HG02870 (cell line): ENCODE measurements around the gene SYTL1.
A peak's percentile ranks its signal among the peaks of the same experiment; 100 is the strongest.

Source experiments
- ATAC-seq: cut with Tn5 transposase; IDR thresholded peaks from one replicate; pipeline ENCODE4 v1.9.1; 2021; ENCODE audit warnings: mild to moderate bottlenecking, moderate library complexity; ENCODE audit not compliant: unreplicated experiment

SYTL1 gene

DNA sequence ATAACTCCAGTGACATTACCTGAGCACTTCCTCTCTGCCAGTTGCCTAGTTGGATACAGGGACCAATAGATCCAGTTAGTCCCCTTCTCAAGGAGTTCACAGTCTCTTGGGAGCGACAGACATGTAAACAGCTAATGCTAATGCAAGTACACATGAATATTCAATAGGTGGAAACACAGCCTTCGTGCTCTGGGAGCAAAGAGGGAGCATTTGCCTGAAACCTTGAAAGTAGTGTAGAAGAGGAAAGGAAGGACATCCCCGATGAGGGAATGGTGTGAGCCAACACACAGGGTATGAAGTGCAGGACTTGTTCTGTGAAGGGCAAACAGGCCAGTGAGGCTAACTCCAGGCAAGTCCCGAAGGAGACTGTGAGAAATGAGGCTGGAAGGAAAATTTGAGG is 23.7 kb upstream of the SYTL1 start:
- no peak for ATAC-seq

DNA sequence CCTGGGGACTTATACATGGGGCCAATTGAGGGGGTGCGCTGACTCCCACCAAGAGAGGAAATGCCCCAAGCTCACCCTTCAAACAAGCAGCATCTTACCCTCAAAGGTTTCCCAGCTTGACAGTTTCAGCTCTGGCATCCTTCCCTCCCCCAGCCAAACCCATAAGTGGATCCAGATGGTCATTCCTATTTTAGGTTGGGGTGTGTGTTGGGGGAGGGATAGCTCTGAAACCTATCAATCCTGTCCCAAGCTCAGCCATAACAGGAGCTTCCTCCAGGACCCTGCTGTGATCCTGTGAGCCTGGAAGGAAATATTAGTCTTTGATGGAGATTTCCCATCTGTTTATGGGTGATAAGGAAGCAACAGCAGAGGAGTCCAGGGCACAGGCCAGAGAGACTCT is 23.2 kb upstream of the SYTL1 start:
- no peak for ATAC-seq

DNA sequence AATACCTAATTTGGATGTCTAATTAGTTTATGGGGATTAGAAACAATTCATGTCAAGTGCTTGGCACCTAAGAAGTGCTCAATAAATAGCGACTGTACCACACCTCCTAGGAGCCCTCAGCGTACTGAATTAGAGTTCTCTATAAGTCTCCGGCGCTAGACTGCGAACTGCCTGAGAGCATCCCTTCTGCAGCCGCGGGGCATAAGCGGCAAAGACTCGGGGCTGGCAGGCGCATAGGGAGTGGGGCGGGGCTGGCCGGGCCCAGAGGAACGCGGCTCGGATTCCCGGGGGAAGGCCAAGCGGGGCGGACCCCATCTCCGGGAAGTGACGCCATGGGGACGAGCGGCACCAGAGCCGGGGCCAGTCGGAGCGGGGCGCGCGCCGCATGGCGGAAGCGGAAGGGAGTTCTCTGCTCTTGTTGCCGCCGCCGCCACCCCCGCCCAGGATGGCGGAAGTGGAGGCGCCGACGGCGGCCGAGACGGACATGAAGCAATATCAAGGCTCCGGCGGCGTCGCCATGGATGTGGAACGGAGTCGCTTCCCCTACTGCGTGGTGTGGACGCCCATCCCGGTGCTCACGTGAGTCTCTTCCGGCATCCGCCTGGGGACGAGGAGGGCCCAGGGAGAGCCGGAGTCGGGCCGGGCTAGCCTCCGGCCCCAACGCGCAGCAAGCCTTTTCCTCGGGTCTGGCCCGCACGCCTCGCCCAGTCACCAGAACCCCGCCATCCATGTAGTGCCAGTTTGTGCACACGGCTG is 19.8 kb upstream of the SYTL1 start, which contains the start of gene TMEM222:
Gene TMEM222, plus strand, starts transcription at position 351 of the 756 bp plus-strand sequence. Its CDS starts 35 bp downstream, at position 386.
- ATAC-seq: peak; percentile 94

DNA sequence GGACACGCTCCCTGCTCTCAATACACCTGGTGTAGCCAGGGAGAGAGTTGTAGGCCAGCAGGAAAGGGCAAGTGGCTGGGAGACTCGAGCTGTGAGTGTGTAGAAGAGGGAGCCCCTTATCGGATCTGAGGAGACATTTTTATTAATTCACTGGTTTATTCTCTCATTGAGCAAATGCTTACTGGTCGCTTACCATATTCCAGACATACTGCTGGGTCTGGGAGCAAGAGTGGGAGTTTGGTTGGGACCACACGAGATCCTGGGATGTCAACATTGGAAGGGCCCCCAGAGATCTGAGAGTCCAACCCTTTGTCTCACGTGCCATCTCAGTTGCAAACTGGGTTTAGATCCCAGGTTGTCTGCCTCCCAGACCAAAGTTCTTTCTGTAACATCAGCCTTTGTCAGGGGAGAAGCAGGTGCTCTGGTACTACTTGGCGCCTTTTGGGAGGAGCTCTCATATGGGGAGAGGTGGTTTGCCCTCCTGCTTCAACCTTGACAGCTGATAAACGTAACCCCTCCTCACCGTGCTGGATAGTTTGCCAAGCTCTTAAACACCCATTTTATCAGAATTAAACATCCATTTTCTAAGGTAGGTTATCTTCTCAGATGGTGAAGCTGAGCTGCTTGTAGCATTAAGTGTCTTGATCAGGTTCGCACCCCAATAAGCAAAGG is 19.1 kb upstream of the SYTL1 start:
- no peak for ATAC-seq

DNA sequence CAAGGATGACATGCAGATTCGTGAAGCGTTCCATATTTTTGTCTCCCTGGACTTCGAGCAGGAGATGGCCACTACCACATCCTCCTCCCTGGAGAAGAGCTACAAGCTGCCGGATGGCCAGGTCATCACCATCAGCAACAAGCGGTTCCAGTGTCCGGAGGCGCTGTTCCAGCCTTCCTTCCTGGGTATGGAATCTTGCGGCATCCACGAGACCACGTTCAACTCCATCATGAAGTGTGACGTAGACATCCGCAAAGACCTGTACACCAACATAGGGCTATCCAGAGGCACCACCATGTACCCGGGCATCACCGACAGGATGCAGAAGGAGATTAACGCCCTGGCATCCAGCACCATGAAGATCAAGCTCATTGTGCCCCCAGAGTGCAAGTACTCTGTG is 16.5 kb upstream of the SYTL1 start:
- no peak for ATAC-seq

DNA sequence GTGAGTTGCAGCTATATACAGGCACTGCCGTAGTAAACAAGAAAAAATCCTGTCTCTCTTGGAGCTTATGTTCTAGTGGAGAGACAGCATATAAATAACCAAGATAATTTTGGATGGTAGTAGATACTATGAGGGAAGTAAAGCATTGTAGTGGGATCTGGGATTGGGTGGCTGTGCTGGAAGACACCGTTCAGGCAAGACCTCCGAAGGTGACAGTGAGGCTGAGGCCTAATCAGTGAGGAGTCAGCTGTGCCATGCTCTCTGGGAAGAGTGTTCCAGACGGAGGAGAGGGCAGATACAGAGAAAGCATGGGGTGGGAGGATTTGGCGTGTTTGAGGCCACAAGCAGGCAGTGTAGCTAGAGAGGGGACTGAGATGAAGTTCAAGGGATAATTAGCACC is 13.9 kb upstream of the SYTL1 start:
- ATAC-seq: no peak

DNA sequence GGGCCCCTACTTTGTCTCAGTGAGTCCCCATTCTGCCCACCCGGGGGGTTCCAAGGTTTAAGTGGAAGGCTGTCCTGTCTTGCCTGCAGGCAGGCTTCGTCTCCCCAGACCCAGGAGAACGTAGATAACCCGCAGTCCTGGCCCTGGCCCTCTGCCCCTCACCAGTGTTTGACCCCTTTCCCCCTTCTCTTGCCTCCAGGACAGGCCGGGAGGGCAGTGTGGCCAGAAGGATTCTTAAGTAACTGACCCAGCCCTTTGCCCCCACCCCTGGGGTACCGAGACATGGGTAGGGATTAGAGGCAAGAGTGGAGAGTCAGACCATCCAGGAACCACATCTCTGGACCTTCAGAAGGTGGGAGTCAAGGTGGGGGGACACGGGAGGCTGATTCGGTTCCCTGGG is 11.0 kb upstream of the SYTL1 start:
- ATAC-seq: no peak

DNA sequence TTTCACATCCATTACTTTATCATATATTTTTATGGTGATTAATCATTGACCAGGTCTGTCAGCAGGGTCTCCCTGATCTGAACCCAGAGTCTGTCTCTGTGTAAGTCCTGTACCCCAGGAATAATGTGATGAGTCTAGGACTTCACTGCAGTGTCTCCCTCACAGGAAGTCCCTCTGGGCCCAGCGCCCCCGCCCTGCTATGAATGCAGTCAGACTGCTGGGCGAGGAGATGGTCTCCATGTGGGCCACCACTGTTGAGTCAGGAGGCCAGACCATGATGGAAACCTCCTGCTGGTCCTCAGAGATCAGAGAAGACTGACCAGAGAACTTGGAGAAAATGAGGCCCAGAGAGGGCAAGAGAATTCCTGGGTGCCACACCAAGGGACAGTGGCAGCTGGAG is 10.4 kb upstream of the SYTL1 start:
- no peak for ATAC-seq

DNA sequence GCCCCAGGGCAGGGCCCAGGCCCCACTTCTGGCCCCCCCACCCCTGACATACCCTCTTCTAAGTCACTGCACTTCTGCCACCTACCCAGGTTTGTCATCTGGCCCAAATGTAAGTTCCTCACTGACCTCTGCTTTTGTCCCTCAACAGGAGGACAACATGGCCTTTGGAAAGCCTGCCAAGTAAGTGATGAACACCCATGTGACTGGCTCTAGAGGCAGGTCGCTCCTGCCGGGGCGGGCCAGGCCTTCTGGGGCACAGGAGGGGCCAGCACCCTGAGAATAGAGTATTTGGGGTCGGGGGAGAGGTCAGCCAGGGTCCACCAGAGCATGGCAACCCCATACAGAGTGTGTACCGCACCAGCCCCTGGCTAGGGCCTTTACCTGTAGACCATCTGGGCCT is 9.9 kb upstream of the SYTL1 start:
- no peak for ATAC-seq

DNA sequence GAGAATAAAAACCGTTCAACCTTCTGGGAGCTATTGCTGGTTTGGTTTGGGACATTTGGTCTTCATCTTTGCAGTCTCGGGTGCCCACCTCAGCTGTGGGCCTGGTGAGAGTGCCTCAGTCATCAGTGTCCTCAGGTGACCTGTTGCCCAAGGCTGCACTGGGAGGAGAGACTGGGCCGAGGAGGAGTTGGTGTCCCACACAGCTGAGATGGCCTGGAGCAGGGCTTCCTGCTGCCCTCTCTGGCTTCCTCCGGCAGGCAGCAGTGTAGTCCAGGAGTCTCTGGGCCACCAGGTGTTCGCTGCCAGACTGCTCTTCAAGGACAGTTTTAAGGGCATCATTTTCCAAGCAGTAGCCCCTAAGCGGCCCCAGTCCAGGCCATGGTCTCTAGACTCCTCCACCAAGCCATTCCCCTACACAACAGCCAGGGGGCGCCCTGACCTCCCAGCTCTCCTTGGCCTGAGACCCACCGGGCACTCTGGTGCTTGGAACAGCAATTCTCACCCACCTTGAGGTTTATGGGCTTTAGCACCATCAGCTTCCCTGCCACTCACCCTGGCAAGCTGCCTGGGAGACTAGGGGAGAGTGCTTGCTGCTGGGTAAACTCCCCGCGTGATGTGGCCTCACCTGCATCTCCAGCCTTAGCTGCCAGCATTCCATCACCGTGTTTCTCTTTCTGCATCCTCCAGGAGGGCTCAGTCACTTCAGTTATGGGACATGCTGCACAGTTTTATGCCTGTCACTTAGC is 9.1 kb upstream of the SYTL1 start:
- ATAC-seq: no peak

DNA sequence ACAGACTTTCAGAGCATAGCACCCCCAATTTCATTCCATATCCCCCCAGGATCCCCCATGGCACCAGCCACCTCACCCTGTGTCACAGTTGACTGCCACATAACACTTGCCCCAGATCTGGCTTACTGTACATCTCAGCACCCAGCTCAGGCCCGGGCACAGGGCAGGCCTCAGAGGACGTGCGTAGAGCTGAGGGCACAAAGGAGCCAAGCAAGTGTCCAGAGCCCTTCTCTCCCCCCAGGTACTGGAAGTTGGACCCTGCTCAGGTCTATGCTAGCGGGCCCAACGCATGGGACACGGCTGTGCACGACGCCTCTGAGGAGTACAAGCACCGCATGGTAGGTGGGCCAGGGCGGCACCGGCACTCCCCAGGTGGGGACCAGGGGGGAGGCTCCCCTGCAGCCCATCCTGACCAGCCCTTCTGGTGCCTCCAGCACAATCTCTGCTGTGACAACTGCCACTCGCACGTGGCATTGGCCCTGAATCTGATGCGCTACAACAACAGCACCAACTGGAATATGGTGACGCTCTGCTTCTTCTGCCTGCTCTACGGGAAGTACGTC is 8.0 kb upstream of the SYTL1 start:
- ATAC-seq: no peak

DNA sequence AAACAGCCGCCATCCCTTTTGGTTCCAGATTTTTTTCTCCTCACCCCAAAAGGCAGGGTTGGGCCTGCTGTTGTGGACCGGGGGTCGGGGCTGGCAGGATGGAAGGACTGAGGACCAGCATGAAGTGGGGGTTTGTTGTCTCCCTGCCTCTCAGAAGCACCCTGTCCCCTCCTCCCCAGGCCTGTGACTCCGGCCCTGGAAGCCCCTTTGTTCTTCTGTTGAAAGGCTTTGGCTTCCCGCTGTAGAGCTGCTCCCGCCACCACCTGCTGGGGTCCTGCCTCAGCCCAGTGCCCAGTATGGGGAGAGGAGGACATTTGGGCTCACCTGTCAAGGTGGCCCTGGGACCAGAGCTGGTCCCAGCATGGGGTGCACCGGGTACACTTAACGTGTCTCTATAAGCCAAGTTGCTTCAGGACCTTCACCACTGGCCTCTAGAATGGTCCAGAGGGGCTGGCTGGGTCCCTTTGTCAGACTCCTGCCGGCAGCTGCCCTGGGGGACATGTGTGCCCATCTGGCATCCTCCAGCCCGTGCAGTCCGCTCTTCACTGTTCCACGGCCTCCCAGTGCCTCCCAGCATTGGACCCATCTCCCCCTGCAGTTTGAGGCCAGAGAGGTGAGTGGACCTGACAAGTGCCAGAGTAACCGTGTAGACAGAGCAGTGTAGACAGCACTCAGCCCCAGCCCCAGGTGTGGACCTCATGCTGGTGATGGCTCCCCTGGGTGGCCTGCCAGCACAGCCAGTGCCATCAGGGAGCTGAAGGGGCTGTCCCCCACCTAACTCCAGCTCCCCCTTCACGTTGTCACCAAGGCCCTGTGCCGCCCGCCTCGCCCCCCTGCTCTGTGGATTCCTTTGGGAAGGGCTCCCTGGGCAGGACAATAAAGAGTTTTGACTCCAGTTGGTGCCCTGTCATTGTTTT is 6.1 kb upstream of the SYTL1 start:
- ATAC-seq: no peak

DNA sequence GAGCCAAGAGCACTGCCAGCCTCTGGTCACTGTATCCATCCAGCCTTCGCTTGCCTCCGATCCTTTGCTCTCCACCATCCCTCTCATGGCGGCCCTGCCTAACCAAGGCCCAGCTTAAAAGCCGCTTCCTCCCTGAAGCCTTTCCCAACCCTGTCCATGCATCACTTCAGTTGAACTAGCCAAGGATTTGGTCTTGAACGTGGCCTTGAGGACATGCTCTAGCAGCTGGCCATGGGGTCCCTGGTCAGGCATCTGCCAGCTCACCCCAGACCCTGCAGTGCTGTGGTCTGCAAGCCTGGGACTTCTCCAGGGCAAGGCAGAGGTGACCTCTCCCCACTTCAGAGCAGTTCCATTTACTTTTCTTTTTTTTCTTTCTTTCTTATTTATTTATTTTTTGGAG is 5.1 kb upstream of the SYTL1 start:
- ATAC-seq: no peak

DNA sequence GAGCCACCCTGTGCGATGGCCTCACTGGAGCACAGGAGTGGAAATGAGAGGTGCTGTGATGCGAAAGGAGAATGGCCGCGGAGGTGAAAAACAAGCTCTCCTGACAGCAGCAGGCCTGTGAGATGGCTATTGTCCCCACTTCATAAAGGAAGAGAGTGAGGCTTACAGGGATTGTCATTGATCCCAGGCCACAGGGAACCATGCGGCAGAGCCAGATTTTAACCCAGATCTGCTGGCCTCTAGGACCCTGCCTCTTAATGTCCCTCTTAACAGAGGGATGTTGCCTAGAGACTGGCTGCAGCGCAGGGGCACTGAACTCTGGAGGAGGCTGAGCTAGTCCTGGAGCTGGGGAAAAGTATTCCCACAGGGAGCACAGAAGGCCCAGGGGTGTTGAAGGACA is 3.1 kb upstream of the SYTL1 start:
- ATAC-seq: no peak

DNA sequence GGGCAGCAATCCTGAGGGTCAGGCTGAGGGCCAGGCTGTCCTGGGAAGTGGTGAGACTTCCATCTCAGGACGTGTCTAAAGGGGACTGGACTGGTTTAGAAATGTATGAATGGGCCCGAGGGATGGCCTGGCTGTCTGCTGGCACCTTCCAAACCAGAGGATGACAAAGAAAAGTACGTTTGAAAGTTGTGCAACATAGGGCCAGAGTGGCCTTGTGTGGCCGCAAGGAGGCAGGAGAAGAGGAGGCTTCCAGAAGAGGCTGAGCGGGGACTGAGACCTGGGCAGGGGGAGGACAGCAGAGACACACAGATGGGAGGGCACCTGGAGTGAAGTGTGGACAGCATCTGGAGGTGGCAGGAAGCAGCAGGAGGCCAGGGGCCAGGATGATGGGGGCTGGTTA is 2.6 kb upstream of the SYTL1 start:
- ATAC-seq: no peak

DNA sequence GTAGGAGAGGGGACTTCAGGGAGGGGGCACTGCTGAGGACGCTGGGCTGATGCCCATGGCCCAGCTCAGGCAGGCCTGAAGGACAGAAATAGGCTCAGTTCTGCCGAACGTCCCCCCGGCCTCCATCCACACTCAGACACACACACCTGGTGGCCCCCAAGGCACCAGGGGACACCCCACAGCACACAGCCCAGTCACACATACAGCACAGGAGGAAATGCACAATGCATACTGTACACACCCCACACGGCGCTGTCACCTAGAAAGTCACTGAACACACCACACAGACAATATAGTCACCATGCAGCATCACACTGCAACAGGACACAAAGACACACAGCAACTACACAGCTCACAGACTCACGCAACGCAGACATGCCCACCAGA is 562 bp downstream of the SYTL1 start:
- ATAC-seq: no peak

DNA sequence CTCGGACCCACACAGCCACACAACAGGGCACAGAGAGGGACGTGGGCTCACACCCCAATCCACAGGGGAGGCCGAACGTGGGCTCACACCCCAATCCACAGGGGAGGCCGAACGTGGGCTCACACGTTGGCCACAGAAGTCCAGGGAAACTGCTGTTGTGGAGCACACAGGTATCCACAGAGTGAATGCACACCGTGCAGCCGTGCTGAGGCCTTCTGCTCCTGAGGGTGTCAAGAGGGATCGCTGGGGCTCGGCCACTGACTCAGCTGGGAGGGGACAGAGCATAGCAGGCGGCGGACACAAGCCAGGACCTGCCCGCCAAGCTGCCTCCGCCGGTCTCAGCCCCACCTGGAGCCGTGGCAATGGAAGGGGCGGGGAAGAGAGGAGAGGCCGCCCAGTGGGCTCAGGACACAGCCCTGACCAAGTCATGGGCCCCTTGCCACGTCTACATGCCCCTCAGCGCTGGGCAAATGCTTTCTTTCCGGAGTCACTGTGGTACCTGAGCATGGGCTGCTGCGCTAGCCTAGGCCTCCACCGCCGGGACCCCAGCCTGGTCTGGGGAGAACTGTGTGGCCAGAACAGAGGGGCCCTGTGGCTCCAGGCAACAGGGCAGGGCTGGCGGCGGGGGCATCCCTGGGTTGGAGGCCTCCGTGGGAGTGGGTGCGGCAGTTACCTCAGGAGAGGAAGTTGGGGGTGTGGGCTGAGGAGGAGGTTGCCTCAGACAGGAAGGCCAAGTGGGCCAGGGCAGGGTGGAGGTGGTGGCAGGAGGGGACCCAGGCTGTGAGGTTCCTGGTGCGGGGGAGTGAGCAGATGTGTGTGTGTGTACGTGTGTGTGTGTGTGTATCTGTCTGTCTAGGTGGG is 1.2 kb downstream of the SYTL1 start:
- no peak for ATAC-seq

DNA sequence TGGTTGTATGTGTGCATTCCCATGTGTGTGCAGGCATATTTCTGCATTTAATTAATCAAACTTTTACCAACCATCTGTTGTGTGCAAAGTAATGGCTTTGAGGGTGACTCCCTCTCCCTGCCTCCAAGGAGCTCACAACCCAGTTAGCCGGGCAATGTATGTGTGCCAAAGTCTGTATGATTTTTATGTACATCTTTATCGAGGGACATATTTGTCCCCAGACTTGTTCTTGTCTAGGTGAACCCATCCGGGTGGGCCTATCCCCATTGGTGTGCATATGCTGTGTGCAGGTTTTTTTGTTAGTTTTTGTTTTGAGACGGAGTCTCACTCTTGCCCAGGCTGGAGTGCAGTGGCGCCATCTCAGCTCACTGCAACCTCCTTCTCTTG is 1.8 kb downstream of the SYTL1 start:
- no peak for ATAC-seq

DNA sequence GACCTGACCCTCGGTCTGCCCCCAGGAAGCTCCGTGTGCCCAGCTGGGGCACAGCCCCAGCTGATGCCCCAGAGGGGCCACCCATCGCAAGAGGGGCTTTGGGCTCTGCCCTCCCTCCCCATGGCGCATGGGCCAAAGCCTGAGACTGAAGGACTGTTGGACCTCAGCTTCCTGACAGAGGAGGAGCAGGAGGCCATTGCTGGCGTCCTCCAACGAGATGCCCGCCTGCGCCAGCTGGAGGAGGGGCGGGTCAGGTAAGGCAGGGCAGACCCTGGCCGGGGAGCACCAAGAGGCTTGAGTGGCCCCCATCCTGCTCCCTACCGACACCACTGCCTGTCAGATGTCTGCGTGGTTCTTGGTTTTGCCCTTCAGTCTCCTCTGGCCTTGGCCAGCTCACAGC is 3.5 kb downstream of the SYTL1 start:
- no peak for ATAC-seq

DNA sequence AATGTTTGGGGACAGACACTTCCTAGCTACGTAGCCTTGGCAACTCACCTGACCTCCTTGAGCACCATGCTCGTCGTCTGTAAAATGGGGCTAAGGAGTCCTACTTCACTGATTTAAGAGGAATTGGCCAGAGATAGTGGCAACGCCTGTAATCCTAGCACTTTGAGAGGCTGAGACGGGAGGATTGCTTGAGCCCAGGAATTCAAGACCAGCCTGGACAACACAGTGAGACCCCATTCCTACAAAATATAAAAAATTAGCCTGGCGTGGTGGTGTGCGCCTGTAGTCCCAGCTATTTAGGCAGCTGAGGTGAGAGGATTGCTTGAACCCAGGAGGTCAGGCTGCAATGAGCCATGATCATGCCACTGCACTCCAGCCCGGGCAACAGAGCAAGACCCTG is 4.5 kb downstream of the SYTL1 start:
- ATAC-seq: no peak
